ENCODE results near the gene PAQR6. TPM values are rescaled to one million over a fixed set of nuclear protein-coding genes. Genes with fewer than 3 reads are reported as not detected.

The PAQR6 gene
- total RNA-seq, 1 donor from 2014 or later = 1.5 TPM

GRCh38 chr1:156266051-156266450, 18.2 kb upstream of the PAQR6 start:
- DNase-seq (ENCODE audit: extremely low read depth, low read depth, low spot score) = no peak

DNA sequence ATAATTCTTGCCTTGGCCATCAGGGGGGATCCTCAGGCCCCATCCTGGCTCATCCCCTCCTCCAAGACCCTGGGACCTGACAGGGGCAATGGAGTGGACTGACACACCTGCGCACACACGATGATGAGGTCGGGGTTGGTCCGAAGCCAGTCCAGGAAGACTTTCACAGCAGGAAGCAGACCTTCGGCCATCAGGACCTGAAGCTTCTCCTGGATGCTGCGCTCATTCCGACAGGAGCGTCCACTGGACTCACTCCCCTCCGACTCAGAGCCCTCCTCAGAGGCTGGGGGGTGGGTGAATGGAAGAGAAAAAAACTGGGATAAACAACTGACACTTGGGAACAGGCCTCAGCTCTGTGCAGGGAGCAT, 15.4 kb upstream of the PAQR6 start:
- DNase-seq (ENCODE audit: extremely low read depth, low read depth, low spot score) = no peak

- DNase-seq (ENCODE audit: extremely low read depth, low read depth, low spot score) = no peak
These were observed 14.8 kb upstream of the PAQR6 start for GRCh38 chr1:156262461-156263287.

DNA sequence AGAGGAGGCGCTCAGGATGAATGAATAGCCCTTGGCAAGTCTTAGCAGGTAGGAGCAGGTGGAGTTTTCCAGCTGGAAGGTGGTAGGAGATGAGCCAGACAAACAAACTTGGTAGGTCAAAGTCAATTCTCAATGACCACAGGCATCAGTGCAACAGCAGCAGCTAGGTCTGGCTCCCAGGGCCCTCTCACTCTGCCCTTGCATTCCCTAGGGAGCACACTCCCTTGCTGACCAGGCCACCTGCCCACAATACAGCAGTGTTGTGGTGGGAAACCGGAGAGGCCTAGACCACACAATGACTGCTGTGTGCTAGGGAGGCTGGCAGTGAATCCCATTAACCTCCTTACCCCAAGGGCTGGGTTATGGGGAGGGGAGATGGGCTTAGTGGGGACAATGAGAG, 13.0 kb upstream of the PAQR6 start:
- no peak for DNase-seq (ENCODE audit: extremely low read depth, low read depth, low spot score)

DNA sequence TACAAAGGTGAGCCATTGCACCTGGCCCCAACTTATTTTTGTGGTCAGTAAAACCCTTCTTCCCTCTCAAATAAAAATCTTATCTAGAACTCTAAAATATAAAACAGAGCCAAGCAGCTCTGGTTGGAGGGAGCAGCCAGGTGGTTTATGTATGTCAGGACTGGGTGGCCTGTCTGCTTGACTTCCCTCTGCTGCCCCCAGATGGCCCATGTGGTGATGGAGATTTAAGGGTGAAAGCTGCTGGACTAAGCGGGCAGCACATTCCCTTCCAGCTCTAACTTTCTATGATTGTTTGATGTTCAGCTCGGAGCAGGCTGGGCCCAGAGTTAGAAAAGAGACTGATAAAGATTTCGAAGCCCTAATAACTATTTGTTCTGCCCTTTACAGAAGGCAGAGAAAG, 11.9 kb upstream of the PAQR6 start:
- DNase-seq (ENCODE audit: extremely low read depth, low read depth, low spot score) = no peak

DNA sequence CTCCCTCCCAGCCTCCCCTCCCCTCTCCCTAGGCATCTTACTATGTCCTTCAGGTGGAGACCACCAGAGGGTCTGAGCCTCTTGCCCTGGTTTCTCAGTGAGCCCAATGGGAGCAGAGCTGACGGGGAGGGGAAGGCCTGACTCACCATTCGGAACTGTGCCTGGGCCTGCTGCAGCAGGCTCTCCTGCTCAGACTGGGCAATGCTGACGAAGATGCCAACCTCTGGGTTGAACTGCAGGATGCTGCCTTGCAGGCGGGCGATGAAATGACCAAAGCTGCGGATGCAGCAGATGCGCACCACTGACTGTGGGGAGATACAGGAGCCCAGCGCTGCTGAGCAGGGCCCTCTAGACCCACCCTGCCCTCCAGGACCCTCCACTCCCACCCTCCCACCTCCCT, 11.0 kb upstream of the PAQR6 start:
- no peak for DNase-seq (ENCODE audit: extremely low read depth, low read depth, low spot score)

DNA sequence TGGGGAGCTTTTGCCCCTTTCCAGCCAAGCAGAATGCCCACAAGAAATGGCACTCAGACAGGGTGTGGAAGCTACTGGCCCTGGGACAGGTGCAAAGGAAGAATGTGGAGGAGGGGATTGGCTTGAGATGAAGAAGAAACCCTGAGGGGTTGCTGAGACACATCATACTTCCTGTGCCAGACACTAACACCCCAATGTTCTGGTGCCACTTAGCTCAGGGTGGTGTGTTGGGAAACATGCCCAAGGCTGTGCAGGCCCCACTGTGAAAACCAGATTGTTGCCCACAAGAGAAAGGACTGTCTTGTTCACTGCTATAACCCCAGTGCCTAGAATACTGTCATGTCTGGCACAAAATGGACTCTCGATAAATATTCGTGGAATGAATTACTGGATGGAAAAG, 9.9 kb upstream of the PAQR6 start:
- no peak for DNase-seq (ENCODE audit: extremely low read depth, low read depth, low spot score)

DNA sequence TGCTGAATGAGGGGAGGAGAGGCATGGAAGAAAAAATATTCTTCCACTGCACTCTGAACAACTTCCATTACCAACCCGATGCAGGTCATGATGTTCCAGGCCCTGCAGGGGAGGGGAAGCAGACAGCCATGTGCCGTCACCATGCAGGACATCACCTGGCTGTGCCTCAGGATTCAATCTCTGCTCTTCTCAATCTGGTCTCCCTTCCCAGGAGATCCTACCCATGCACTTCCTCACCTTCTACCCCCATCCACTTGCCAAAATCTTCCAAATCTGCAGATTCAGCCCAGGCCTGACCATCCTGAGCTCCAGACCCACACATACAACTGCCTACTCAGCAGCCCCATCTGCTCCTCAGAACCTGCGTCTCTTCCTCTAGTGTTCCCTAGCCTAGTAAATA, 5.8 kb upstream of the PAQR6 start:
- DNase-seq (ENCODE audit: extremely low read depth, low read depth, low spot score) = no peak

DNA sequence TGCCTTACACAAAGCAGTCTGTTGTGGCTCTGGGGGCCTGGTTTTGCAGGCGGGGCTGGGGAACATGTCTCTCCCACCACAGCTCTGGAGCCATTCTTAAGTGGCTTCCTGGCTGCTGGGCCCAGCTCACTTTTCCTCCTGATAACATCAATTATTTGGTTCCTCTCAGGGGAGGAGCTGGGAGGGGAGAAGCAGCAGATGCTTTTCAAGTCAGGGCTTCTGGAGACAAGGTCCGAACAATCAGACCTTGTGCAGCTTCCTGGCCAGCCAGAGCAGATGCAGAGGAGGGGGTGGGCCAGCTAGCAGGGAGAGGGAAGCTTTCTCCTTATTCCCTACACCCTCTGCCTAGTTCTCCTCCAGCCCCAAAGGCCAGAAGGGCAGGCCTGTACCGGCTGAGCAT, 3.7 kb upstream of the PAQR6 start:
- DNase-seq (ENCODE audit: extremely low read depth, low read depth, low spot score) = no peak

- DNase-seq (ENCODE audit: extremely low read depth, low read depth, low spot score) = no peak
These were observed 1.7 kb upstream of the PAQR6 start for GRCh38 chr1:156249593-156249992.

- DNase-seq (ENCODE audit: extremely low read depth, low read depth, low spot score) = no peak
These were observed 447 bp upstream of the PAQR6 start for GRCh38 chr1:156248323-156248683.

GRCh38 chr1:156246781-156247459, 936 bp downstream of the PAQR6 start:
- DNase-seq (ENCODE audit: extremely low read depth, low read depth, low spot score) = no peak

GRCh38 chr1:156246241-156246780, 1.5 kb downstream of the PAQR6 start:
- no peak for DNase-seq (ENCODE audit: extremely low read depth, low read depth, low spot score)

GRCh38 chr1:156245451-156246232, 2.2 kb downstream of the PAQR6 start:
- DNase-seq (ENCODE audit: extremely low read depth, low read depth, low spot score) = no peak

DNA sequence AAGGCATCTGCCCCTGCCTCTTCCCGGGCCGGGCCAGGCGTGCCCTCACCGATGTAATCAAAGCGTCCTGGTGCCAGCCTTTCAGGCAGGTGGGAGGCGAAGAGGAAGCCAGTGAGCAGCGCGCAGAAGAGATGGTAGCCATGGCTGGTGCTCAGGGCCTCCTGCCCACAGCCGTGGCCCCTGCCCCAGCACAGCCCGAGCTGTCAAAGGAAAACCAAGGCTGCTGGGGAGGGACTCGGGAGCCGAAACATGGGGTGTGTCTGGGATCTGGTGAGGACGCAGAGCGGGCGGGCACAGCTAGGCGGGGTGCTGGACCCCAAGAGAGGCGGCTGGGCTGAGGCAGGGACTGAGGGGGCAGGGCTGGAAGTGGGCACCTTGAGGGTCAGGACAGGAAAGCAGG, 3.1 kb downstream of the PAQR6 start:
- DNase-seq (ENCODE audit: extremely low read depth, low read depth, low spot score) = no peak

DNA sequence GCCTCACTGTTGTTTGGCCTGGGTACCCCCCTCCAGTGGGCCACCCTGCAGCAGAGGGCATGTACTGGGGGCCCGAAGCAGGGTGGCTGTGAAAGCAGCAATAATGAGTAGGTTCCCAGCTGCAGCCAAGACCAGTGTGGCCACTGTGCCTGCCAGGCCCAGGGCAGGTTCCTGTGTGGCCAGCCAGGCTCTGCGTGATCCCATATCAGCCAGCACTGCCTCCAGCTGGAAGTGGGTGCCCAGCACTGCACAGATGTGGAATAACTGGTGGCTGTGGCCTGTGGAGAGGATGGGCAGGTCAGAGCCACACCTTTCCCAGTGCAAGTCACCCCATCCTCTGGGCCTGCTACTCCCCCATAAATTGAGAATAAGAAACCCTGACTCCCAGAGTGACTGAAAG, 3.7 kb downstream of the PAQR6 start:
- DNase-seq (ENCODE audit: extremely low read depth, low read depth, low spot score) = no peak

- no peak for DNase-seq (ENCODE audit: extremely low read depth, low read depth, low spot score)
These were observed 5.1 kb downstream of the PAQR6 start for GRCh38 chr1:156242738-156243137.

- no peak for DNase-seq (ENCODE audit: extremely low read depth, low read depth, low spot score)
These were observed 5.9 kb downstream of the PAQR6 start, which contains the start of gene BGLAP for GRCh38 chr1:156241926-156242325. BGLAP (plus strand) TSS chr1:156242184; CDS start chr1:156242232, 48 bp downstream.

- no peak for DNase-seq (ENCODE audit: extremely low read depth, low read depth, low spot score)
These were observed 6.5 kb downstream of the PAQR6 start for GRCh38 chr1:156241311-156241811.

DNA sequence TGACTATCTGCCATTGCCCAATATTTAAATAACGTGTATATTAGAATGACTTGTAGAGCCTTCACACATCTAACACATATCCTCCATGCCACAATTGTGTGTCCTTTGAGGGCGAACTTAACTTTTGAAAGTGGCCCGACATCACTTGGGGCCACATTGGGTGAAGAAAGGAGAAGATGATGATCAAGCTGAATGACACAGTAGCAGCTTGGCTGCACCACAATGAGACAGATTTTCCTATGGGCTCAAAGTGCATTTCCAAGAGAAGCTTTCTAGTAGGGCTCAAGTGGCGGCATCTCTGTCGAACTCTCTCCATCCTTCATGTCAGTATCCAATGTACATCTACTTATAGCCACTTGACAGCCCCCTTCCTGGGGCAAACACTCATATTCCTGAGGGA, 9.6 kb downstream of the PAQR6 start:
- no peak for DNase-seq (ENCODE audit: extremely low read depth, low read depth, low spot score)

DNA sequence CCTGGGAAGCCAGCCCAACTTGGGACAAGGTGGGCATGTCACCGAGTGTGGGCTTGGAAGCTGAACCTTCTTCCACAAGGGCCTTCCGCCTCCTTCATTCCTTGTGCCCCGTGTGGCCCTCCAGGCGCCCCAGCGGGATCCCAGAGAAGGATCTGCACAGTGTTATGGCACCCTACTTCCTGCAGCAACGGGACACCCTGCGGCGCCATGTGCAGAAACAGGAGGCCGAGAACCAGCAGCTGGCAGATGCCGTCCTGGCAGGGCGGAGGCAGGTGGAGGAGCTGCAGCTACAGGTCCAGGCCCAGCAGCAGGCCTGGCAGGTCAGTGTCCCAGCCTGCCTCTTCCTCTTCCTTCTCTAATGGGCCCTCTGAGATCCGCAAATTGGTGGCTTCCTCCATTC, 11.7 kb downstream of the PAQR6 start:
- DNase-seq (ENCODE audit: extremely low read depth, low read depth, low spot score) = no peak

Data from glomerular endothelial cell (primary cell).